ENCODE data around the gene RNF7. TPM values are rescaled to one million over a fixed set of nuclear protein-coding genes. Genes with fewer than 3 reads are reported as not detected.
A peak's percentile ranks its signal among the peaks of the same experiment; 100 is the strongest.

The RNF7 gene
- total RNA-seq, 1 donor, result 57.0 TPM

- no peak overlapping the region for H3K4me3 ChIP-seq (ENCODE audit: low read depth, low read length)
- no peak for DNase-seq (ENCODE audit: low read depth)
- no peak for TF ChIP-seq CTCF (IDR thresholded peaks at IDR 0.05; ENCODE audit: insufficient read depth, low read depth, low read length)
Measured at GRCh38 chr3:141722648-141723047, 15.4 kb upstream of the RNF7 start.

- no peak for TF ChIP-seq CTCF (IDR thresholded peaks at IDR 0.05; ENCODE audit: insufficient read depth, low read depth, low read length)
- H3K4me3 ChIP-seq (ENCODE audit: low read depth, low read length), result no peak overlapping the region
- DNase-seq (ENCODE audit: low read depth), result no peak
Measured at GRCh38 chr3:141723255-141723654, 14.8 kb upstream of the RNF7 start.

GRCh38 chr3:141724186-141724585 is 13.9 kb upstream of the RNF7 start:
- no peak for DNase-seq (ENCODE audit: low read depth)
- H3K4me3 ChIP-seq (ENCODE audit: low read depth, low read length), result no peak overlapping the region
- TF ChIP-seq CTCF (IDR thresholded peaks at IDR 0.05; ENCODE audit: insufficient read depth, low read depth, low read length), result no peak

GRCh38 chr3:141725036-141725435 is 13.1 kb upstream of the RNF7 start:
- H3K4me3 ChIP-seq (ENCODE audit: low read depth, low read length), result no peak overlapping the region
- DNase-seq (ENCODE audit: low read depth), result no peak
- TF ChIP-seq CTCF (IDR thresholded peaks at IDR 0.05; ENCODE audit: insufficient read depth, low read depth, low read length), result no peak

GRCh38 chr3:141726483-141726882 is 11.6 kb upstream of the RNF7 start:
- DNase-seq (ENCODE audit: low read depth), result no peak
- no peak for TF ChIP-seq CTCF (IDR thresholded peaks at IDR 0.05; ENCODE audit: insufficient read depth, low read depth, low read length)
- no peak overlapping the region for H3K4me3 ChIP-seq (ENCODE audit: low read depth, low read length)

GRCh38 chr3:141728355-141728892 is 9.7 kb upstream of the RNF7 start:
- no peak overlapping the region for H3K4me3 ChIP-seq (ENCODE audit: low read depth, low read length)
- no peak for DNase-seq (ENCODE audit: low read depth)
- TF ChIP-seq CTCF (IDR thresholded peaks at IDR 0.05; ENCODE audit: insufficient read depth, low read depth, low read length), result no peak

- DNase-seq (ENCODE audit: low read depth), result no peak
- TF ChIP-seq CTCF (IDR thresholded peaks at IDR 0.05; ENCODE audit: insufficient read depth, low read depth, low read length), result peak; percentile 14
- H3K4me3 ChIP-seq (ENCODE audit: low read depth, low read length), result no peak overlapping the region
Measured at GRCh38 chr3:141729240-141729639, 8.9 kb upstream of the RNF7 start.
